SU-DHL-6 (cell line): ENCODE data around the gene HID1.

Experiments
- H2AFZ ChIP-seq: fragments of 200-600 bp; sonication (generic); 2 replicates; pipeline ENCODE4 v1.6.1; 2014; ENCODE audit warnings: low read depth, mild to moderate bottlenecking, moderate library complexity, mixed read lengths, antibody characterized with exemption, low read length; ENCODE audit not compliant: severe bottlenecking
- H3F3A ChIP-seq: fragments of 200-600 bp; shearing (Covaris generic); 2 replicates; pipeline ENCODE4 v1.6.0; 2016; ENCODE audit warnings: antibody characterized with exemption, mild to moderate bottlenecking; ENCODE audit not compliant: insufficient read depth
- H3K27ac ChIP-seq: fragments of 200-600 bp; sonication (generic); 2 replicates; pipeline ENCODE4 v1.5.1; 2016; ENCODE audit warnings: low read depth, mild to moderate bottlenecking, low read length, moderate library complexity, mixed read lengths
- H3K27me3 ChIP-seq: fragments of 200-600 bp; sonication (generic), shearing (Covaris generic); 2 replicates; pipeline ENCODE4 v1.6.0; 2014; ENCODE audit warnings: mild to moderate bottlenecking, low read length
- H3K36me3 ChIP-seq: fragments of 200-600 bp; sonication (generic); 2 replicates; pipeline ENCODE4 v1.6.1; 2014; ENCODE audit warnings: mild to moderate bottlenecking, low read length, mixed read lengths
- H3K4me2 ChIP-seq: fragments of 300-600, 200-600 bp; shearing (Covaris generic), sonication (generic); 2 replicates; pipeline ENCODE4 v1.6.0; 2014; ENCODE audit warnings: low read length, low read depth, mild to moderate bottlenecking; ENCODE audit not compliant: poor library complexity, severe bottlenecking
- H3K4me3 ChIP-seq: fragments of 200-600 bp; sonication (generic); 2 replicates; pipeline ENCODE4 v1.5.1; 2014; ENCODE audit warnings: antibody characterized with exemption, low read length, mild to moderate bottlenecking, mixed read lengths; ENCODE audit not compliant: insufficient read depth, poor library complexity, severe bottlenecking
- H3K79me2 ChIP-seq: fragments of 200-600 bp; sonication (generic); 2 replicates; pipeline ENCODE4 v1.6.1; 2014; ENCODE audit warnings: mild to moderate bottlenecking, low read length, moderate library complexity; ENCODE audit not compliant: insufficient read depth
- H3K9ac ChIP-seq: fragments of 200-600 bp; sonication (generic); 2 replicates; pipeline ENCODE4 v1.7.0; 2014; ENCODE audit warnings: mild to moderate bottlenecking, low read length
- H3K9me2 ChIP-seq: fragments of 200-600 bp; sonication (generic); replicated peaks from 2 replicates; pipeline ENCODE4 v1.6.1; 2014; ENCODE audit warnings: low read length; ENCODE audit not compliant: insufficient read depth
- H3K9me3 ChIP-seq: fragments of 200-600 bp; sonication (generic); 2 replicates; pipeline ENCODE4 v1.6.1; 2014; ENCODE audit warnings: low read length, mixed read lengths; ENCODE audit not compliant: insufficient read depth
- H4K20me1 ChIP-seq: fragments of 200-600 bp; sonication (generic); 2 replicates; pipeline ENCODE4 v1.6.1; 2014; ENCODE audit warnings: low read depth, mild to moderate bottlenecking, antibody characterized with exemption, low read length, moderate library complexity, mixed read lengths
- EZH2phosphoT487 ChIP-seq: fragments of 200-600 bp; sonication (generic), shearing (Covaris generic); conservative IDR thresholded peaks from 2 replicates; pipeline ENCODE4 v1.6.1; 2018; ENCODE audit warnings: mild to moderate bottlenecking, antibody characterized with exemption, low read length, moderate library complexity, mixed read lengths
- TF ChIP-seq, protein P1 (sequence below): fragments of 200-600 bp; sonication (generic); IDR thresholded peaks from one replicate; pipeline ENCODE4 v1.5.1; 2017; ENCODE audit warnings: antibody characterized with exemption, mild to moderate bottlenecking, low read length, moderate library complexity; ENCODE audit not compliant: insufficient read depth, poor library complexity, severe bottlenecking

HID1 gene

DNA sequence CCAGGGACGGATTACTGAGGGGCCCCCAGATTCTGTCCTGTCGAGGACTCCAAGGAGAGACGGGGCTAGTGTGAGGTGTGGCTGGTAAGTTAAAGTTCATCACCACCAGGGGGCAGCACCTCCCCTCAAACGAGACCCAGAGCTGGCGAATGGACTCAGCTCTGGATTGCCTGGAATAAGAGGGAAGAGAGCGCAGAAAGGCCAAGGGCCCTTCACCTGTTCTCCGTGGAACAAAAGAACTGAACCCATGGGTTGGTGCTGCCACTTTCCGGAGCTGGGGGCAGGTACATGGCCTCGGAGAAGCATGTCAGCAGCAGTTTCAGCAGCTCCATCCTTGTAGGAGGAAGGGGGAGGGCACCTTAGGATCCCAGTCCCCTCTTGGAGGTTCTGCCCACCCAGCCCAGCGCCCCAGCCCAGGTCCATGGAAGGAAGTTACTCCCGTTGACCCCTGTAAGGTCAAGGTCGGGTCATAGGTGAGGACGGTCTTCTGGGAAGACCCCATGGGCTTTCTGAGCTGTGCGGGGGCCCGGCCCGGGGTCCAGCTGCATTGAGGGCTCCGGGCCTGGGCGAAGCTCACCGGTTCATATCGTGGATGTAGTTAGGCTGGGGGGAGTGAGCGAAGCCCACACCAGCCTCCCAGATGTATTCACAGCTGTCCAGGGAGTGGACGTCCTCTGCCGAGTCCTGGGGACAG, 10.8 kb downstream of the HID1 start:
- Histone ChIP-seq H3K4me2 (no peak overlapping the region), H3K4me3 (no peak overlapping the region), H3K36me3 (no peaks in the 10 kb centered on the region), H3K27ac (no peak overlapping the region), H3K9me2 (no peaks in the 10 kb centered on the region), H4K20me1 (no peaks in the 10 kb centered on the region), H3K9me3 (no peaks in the 10 kb centered on the region), H2AFZ (no peak overlapping the region), H3K27me3 (no peaks in the 10 kb centered on the region), H3F3A (no peaks in the 10 kb centered on the region), H3K9ac (no peak overlapping the region), H3K79me2 (no peaks in the 10 kb centered on the region)
- TF ChIP-seq, protein P1, sequence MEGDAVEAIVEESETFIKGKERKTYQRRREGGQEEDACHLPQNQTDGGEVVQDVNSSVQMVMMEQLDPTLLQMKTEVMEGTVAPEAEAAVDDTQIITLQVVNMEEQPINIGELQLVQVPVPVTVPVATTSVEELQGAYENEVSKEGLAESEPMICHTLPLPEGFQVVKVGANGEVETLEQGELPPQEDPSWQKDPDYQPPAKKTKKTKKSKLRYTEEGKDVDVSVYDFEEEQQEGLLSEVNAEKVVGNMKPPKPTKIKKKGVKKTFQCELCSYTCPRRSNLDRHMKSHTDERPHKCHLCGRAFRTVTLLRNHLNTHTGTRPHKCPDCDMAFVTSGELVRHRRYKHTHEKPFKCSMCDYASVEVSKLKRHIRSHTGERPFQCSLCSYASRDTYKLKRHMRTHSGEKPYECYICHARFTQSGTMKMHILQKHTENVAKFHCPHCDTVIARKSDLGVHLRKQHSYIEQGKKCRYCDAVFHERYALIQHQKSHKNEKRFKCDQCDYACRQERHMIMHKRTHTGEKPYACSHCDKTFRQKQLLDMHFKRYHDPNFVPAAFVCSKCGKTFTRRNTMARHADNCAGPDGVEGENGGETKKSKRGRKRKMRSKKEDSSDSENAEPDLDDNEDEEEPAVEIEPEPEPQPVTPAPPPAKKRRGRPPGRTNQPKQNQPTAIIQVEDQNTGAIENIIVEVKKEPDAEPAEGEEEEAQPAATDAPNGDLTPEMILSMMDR, result peak; percentile 77
- TF ChIP-seq EZH2phosphoT487, result no peak

DNA sequence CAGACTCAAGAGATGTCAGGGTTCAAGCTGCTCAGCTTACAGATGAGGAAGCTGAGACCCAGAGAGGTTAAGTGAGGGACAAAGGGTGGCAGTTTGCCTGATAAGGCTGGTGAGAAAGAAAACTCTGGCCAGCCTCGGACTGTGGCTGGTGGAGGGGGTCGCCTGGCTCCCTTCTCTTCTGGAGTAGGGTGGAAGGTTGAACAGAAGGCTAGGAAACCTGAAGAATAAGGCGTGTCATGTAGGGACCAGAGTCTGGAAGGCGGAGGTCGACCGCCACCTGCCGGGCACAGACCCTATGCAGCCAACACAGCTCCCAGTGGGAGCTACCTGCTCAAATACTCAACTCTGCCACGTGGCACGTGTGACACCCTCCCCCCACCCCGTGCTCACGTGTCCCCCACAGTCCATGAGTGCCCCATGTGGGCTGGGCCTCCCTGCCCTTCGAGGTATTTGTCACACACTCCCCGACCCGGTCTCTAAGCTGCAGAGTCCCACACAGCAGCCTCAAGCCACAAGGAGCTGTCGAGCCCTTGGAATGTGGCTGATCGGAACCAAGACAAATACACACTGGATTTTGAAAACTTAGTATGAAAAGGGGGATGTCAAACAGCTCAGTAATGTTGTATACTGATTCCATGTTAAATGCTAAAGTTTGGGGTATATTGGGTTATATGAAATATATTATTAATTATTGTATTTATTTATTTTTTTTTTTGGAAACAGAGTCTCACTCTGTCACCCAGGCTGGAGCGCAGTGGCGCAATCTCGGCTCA, 11.8 kb downstream of the HID1 start:
- no peaks in the 10 kb centered on the region for H4K20me1 ChIP-seq
- H3K27me3 ChIP-seq, result no peaks in the 10 kb centered on the region
- no peaks in the 10 kb centered on the region for H3K36me3 ChIP-seq
- no peaks in the 10 kb centered on the region for H3F3A ChIP-seq
- no peak overlapping the region for H3K27ac ChIP-seq
- no peaks in the 10 kb centered on the region for H3K79me2 ChIP-seq
- H3K9me3 ChIP-seq, result no peaks in the 10 kb centered on the region
- H3K4me3 ChIP-seq, result no peak overlapping the region
- peak overlapping the region; percentile 82 for H2AFZ ChIP-seq
- no peak overlapping the region for H3K9ac ChIP-seq
- TF ChIP-seq EZH2phosphoT487, result no peak
- TF ChIP-seq, protein P1, result peak; percentile 65
- no peaks in the 10 kb centered on the region for H3K9me2 ChIP-seq
- peak overlapping the region; percentile 21 for H3K4me2 ChIP-seq

DNA sequence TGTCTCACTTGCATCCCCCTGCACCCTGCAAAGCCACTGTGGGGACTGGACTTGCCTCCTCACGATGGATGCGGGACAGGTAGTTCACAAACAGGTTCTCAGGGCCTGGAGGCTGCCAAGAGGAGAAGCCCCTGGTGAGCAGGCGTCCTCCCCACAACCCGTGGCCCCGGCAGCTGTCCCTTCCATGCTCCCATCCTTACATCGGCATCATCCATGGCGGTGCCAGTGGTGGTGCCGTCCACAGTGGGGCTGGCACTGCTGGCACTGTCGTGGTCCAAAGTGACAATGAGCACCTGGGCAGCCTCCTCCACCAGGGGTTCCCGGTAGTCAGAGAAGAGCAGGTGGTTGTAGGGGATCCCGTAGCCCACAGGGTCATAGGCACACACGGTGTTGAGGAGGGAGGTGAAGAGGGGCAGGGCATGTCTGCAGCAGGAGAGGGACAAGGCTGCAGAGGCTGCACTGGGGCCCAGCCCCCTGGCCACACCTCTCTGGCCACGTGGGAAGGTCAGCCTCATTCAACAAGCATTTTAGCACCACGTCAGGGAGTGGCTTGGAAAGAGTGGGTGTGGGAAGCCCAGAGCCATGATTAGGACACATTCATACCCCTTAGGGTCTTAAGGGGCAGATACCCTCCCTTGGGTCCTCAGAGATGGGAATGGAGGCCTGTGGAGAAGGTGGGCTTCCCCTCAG, 12.6 kb downstream of the HID1 start:
- no peaks in the 10 kb centered on the region for H3K9me3 ChIP-seq
- no peak overlapping the region for H3K27ac ChIP-seq
- H3F3A ChIP-seq, result no peaks in the 10 kb centered on the region
- no peak for TF ChIP-seq EZH2phosphoT487
- TF ChIP-seq, protein P1, result no peak
- H3K9ac ChIP-seq, result no peak overlapping the region
- H3K79me2 ChIP-seq, result no peaks in the 10 kb centered on the region
- H3K27me3 ChIP-seq, result no peaks in the 10 kb centered on the region
- no peak overlapping the region for H2AFZ ChIP-seq
- no peaks in the 10 kb centered on the region for H4K20me1 ChIP-seq
- H3K4me3 ChIP-seq, result no peak overlapping the region
- no peak overlapping the region for H3K4me2 ChIP-seq
- no peaks in the 10 kb centered on the region for H3K36me3 ChIP-seq
- no peaks in the 10 kb centered on the region for H3K9me2 ChIP-seq
